Measurements from ENCODE around the gene COL20A1.

Gene COL20A1

GRCh38 chr20:63279931-63280330 lies 13.1 kb upstream of the COL20A1 start:
- Mint-ChIP-seq H3K27ac (no peak overlapping the region), H3K27me3 (no peaks in the 10 kb centered on the region), H3K9me3 (no peaks in the 10 kb centered on the region), H3K4me3 (no peak overlapping the region), H3K36me3 (peaks cover 37 to 46% of the 10 kb centered on the region in 2 donors), H3K4me1 (peaks cover 5 to 11% of the 10 kb centered on the region in 2 donors)
- no peak for ATAC-seq (replicated peaks)
- DNase-seq, result no peak

- Mint-ChIP-seq H3K36me3 (peaks cover 38 to 46% of the 10 kb centered on the region in 2 donors), H3K9me3 (no peaks in the 10 kb centered on the region), H3K4me1 (peaks cover 3 to 7% of the 10 kb centered on the region in 2 donors), H3K27ac (peak overlapping the region; percentile 62), H3K4me3 (no peak overlapping the region), H3K27me3 (no peaks in the 10 kb centered on the region)
- DNase-seq (no peak), ATAC-seq (replicated peaks) (no peak)
Measured at GRCh38 chr20:63280371-63280770, 12.6 kb upstream of the COL20A1 start.

- H3K27ac Mint-ChIP-seq, result no peak overlapping the region
- no peak for ATAC-seq (replicated peaks)
- peaks cover under 1 to 3% of the 10 kb centered on the region in 2 donors for H3K4me1 Mint-ChIP-seq
- H3K36me3 Mint-ChIP-seq, result peaks cover 40 to 50% of the 10 kb centered on the region in 2 donors
- H3K9me3 Mint-ChIP-seq, result no peaks in the 10 kb centered on the region
- H3K4me3 Mint-ChIP-seq, result no peak overlapping the region
- no peak for DNase-seq
- no peaks in the 10 kb centered on the region for H3K27me3 Mint-ChIP-seq
Measured at GRCh38 chr20:63280929-63281545, 11.9 kb upstream of the COL20A1 start.

GRCh38 chr20:63281742-63282665 lies 11.0 kb upstream of the COL20A1 start:
- H3K9me3 Mint-ChIP-seq, result no peaks in the 10 kb centered on the region
- H3K4me3 Mint-ChIP-seq, result peak overlapping the region in 1 of 2 donors; percentile 46
- H3K27me3 Mint-ChIP-seq, result no peaks in the 10 kb centered on the region
- DNase-seq (no peak), ATAC-seq (replicated peaks) (no peak)
- peaks cover 0 to 3% of the 10 kb centered on the region in 2 donors for H3K4me1 Mint-ChIP-seq
- H3K36me3 Mint-ChIP-seq, result peaks cover 37 to 45% of the 10 kb centered on the region in 2 donors
- no peak overlapping the region for H3K27ac Mint-ChIP-seq

- DNase-seq, result no peak
- Mint-ChIP-seq H3K4me1 (peaks cover 0 to 3% of the 10 kb centered on the region in 2 donors), H3K36me3 (peaks cover 34 to 40% of the 10 kb centered on the region in 2 donors), H3K27ac (no peak overlapping the region), H3K27me3 (no peaks in the 10 kb centered on the region), H3K4me3 (no peak overlapping the region), H3K9me3 (no peaks in the 10 kb centered on the region)
- ATAC-seq (replicated peaks), result no peak
Measured at GRCh38 chr20:63282946-63283345, 10.0 kb upstream of the COL20A1 start.

- ATAC-seq (replicated peaks) (no peak), DNase-seq (no peak)
- H3K27me3 Mint-ChIP-seq, result no peaks in the 10 kb centered on the region
- H3K36me3 Mint-ChIP-seq, result peaks cover 31 to 42% of the 10 kb centered on the region in 2 donors
- peak overlapping the region in 1 of 2 donors; percentile 19 for H3K4me3 Mint-ChIP-seq
- H3K27ac Mint-ChIP-seq, result peak overlapping the region; percentile 60
- H3K4me1 Mint-ChIP-seq, result peaks cover 0 to 3% of the 10 kb centered on the region in 2 donors
- H3K9me3 Mint-ChIP-seq, result no peaks in the 10 kb centered on the region
Measured at GRCh38 chr20:63283397-63284082, 9.4 kb upstream of the COL20A1 start.

GRCh38 chr20:63284083-63284440 lies 8.9 kb upstream of the COL20A1 start:
- H3K9me3 Mint-ChIP-seq, result no peaks in the 10 kb centered on the region
- peak overlapping the region; percentile 60 for H3K27ac Mint-ChIP-seq
- H3K4me3 Mint-ChIP-seq, result peak overlapping the region in 1 of 2 donors; percentile 56
- no peak for DNase-seq
- peak in 1 of 2 donors; percentile 35 for ATAC-seq (replicated peaks)
- no peaks in the 10 kb centered on the region for H3K27me3 Mint-ChIP-seq
- peaks cover 0 to 7% of the 10 kb centered on the region in 2 donors for H3K4me1 Mint-ChIP-seq
- peaks cover 31 to 42% of the 10 kb centered on the region in 2 donors for H3K36me3 Mint-ChIP-seq

- peaks cover 26 to 39% of the 10 kb centered on the region in 2 donors for H3K36me3 Mint-ChIP-seq
- H3K4me1 Mint-ChIP-seq, result peaks cover 0 to 7% of the 10 kb centered on the region in 2 donors
- H3K27ac Mint-ChIP-seq, result no peak overlapping the region
- DNase-seq (no peak), ATAC-seq (replicated peaks) (peak; percentile 33 to 42)
- peak overlapping the region; percentile 39 to 74 for H3K4me3 Mint-ChIP-seq
- no peaks in the 10 kb centered on the region for H3K9me3 Mint-ChIP-seq
- no peaks in the 10 kb centered on the region for H3K27me3 Mint-ChIP-seq
Measured at GRCh38 chr20:63284544-63284949, 8.4 kb upstream of the COL20A1 start.

GRCh38 chr20:63284981-63285524 lies 7.9 kb upstream of the COL20A1 start:
- H3K9me3 Mint-ChIP-seq, result no peaks in the 10 kb centered on the region
- no peaks in the 10 kb centered on the region for H3K27me3 Mint-ChIP-seq
- H3K27ac Mint-ChIP-seq, result peak overlapping the region; percentile 75
- DNase-seq (no peak), ATAC-seq (replicated peaks) (no peak)
- peaks cover 26 to 42% of the 10 kb centered on the region in 2 donors for H3K36me3 Mint-ChIP-seq
- peak overlapping the region in 1 of 2 donors; percentile 74 for H3K4me3 Mint-ChIP-seq
- peaks cover 0 to 7% of the 10 kb centered on the region in 2 donors for H3K4me1 Mint-ChIP-seq

GRCh38 chr20:63285636-63286615 lies 7.1 kb upstream of the COL20A1 start:
- Mint-ChIP-seq H3K36me3 (peaks cover 20 to 36% of the 10 kb centered on the region in 2 donors), H3K4me1 (peaks cover 6 to 7% of the 10 kb centered on the region in 2 donors), H3K4me3 (no peak overlapping the region), H3K27ac (no peak overlapping the region), H3K27me3 (no peaks in the 10 kb centered on the region), H3K9me3 (no peaks in the 10 kb centered on the region)
- DNase-seq, result no peak
- ATAC-seq (replicated peaks), result no peak

GRCh38 chr20:63286781-63287696 lies 5.9 kb upstream of the COL20A1 start:
- Mint-ChIP-seq H3K27ac (no peak overlapping the region), H3K4me1 (peaks cover 7 to 9% of the 10 kb centered on the region in 2 donors), H3K9me3 (no peaks in the 10 kb centered on the region), H3K36me3 (peaks cover 19 to 36% of the 10 kb centered on the region in 2 donors), H3K4me3 (no peak overlapping the region), H3K27me3 (no peaks in the 10 kb centered on the region)
- DNase-seq (no peak), ATAC-seq (replicated peaks) (no peak)

- H3K27ac Mint-ChIP-seq, result peak overlapping the region; percentile 31
- peaks cover 7 to 9% of the 10 kb centered on the region in 2 donors for H3K4me1 Mint-ChIP-seq
- no peaks in the 10 kb centered on the region for H3K27me3 Mint-ChIP-seq
- ATAC-seq (replicated peaks), result no peak
- no peaks in the 10 kb centered on the region for H3K9me3 Mint-ChIP-seq
- no peak for DNase-seq
- H3K4me3 Mint-ChIP-seq, result no peak overlapping the region
- peaks cover 13 to 32% of the 10 kb centered on the region in 2 donors for H3K36me3 Mint-ChIP-seq
Measured at GRCh38 chr20:63287697-63288580, 5.0 kb upstream of the COL20A1 start.

All from stimulated activated naive B cell treated with anti-CD40 and anti-IgM and Interleukin-4, amounts not matched to agents 10 μg/mL and 1 μg/mL and 100 μg/mL, for 72 hours (primary cell).